ENCODE results near the gene LENG9.
"Not testable (repeated sequence)": the region's sequence is repeated elsewhere in the genome, so short reads cannot be mapped to it uniquely, and the experiment has no call there.

The LENG9 gene

DNA sequence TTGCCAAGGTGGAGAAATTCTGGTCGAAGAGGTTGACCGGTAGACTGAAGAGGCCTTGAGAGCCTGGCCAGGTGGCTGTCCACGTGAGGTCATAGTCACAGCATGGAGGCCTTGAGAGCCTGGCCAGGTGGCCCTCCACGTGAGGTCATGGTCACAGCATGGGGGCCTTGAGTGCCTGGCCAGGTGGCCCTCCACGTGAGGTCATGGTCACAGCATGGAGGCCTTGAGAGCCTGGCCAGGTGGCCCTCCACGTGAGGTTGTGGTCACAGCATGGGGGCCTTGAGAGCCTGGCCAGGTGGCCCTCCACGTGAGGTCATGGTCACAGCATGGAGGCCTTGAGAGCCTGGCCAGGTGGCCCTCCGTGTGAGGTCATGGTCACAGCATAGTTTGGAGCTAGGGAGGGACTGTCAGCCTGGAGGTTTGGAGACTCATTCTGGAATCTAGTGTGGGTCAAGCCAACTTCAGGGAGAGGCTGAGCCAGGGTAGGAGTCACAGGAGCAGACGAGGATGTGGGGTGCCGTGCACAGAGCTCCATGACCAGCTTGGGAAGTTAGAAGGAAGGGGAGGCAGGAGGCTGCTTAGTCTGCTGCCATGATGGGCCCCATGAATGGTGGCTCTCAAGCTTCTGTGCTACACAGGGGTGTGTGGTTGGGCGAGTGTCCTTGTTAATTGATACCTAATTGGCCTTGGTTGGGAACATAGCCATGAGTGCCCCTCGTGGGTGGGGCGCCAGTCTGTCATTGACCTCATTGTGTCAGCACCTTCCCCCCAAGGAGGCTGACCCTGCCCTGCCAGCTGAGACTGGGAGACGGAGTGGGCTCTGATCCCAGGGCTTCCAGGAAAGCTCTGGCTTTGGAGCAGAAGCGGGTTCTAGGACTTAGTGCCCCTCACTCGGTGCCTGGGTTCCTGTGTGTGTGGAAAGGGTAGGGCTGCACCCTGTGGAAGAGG lies 4.0 kb downstream of the LENG9 start:
- no peak for DNase-seq (ENCODE audit: low read depth in 2 of 2)

DNA sequence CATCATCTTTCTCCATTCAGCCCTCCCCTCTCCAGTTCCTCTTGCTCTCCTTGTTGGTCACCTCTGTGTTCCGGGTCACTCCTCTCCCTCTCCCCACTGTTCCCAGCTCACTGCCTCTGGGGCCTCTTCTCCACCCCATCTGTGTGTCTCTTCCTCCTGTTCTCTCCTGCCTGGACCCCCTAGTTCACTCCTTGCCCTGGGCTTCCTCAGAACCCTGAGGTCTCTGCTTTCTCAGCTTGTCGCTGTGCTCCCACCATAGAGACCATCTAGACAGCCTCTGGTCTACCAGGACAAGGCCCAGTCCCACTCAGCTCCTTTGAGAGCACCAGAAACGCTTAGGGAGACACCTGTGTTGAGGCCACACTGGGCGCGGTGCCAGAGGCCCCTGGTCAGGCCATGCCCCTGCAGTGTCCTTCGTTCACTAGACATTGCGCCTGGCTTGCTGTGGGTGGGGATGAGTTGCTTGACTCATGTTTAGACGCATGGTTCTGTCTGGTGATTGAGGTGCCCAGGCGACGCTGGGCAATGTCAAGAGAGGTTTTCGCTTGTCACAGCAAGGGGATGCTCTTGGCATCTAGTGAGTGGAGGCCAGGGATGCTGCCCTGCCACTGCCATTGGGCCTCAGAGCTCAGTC lies 4.8 kb downstream of the LENG9 start:
- no peak for DNase-seq (ENCODE audit: low read depth in 2 of 2)

DNA sequence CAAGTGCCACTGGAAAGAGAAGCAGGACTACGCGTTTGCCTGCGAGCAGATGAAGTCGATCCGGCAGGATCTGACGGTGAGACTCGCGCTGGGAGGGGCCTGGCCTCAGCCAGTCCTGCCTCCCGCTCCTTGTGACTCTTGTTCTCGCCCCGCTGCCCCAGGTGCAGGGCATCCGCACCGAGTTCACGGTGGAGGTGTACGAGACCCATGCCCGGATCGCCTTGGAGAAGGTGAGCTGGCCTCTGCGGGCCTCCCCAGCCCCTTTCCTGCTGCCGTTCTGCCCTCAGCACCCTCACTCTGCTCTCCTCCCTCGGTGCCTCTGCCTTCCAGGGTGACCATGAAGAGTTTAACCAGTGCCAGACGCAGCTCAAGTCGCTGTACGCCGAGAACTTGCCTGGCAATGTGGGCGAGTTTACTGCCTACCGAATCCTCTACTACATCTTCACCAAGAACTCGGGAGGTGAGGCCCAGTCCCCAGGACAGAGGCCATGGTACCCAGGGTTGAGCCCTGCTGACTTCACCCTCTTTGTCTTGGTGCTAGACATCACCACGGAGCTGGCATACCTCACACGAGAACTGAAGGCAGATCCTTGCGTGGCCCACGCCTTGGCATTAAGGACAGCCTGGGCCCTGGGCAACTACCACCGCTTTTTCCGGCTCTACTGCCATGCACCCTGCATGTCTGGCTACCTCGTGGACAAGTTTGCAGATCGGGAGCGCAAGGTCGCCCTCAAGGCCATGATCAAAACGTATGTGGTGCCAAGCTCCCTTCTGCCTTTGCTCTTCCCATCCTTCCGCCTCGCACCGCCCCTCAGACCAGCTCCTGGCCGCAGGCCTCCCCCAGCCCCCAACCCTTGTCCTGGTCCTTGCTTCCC lies 5.6 kb downstream of the LENG9 start:
- no peak for DNase-seq (ENCODE audit: low read depth in 2 of 2)

DNA sequence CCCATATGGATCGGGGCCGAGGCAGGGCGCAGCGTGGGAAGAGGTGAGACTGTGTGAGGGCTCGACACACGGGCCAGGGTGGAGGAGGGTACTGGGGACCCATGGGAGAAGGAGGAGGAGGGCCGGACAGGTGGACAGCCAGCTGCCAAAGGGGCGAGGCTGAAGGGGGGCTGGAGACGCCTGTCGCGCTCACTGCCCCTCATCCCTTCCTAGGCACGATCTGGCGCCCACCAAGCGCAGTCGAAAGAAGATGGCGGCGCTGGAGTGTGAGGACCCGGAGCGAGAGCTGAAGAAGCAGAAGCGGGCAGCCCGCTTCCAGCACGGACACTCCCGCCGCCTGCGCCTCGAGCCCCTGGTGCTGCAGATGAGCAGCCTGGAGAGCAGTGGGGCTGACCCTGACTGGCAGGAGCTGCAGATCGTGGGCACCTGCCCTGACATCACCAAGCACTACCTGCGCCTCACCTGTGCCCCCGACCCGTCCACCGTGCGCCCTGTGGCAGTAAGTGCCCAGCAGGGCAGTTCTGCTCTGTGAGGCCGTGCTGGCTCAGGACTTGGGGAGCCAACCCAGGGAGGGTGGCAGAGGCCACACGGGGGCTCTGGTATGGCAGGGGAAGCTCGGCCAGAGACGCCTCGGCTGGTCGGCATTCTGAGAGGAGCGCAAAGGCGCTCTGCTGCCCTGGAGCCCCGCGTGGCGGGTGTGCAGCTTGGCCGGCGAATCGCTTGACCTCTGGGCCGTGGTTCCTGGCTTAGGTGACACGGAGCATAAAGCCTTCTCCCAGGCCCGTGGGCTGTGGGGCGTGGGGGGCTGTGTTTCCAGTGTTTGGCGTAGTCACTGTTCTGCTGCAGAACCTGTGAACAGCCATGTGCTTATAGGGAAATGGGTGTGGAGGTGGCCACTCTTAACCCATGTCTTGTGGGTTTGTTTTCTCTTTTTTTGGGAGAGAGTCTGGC lies 6.9 kb downstream of the LENG9 start:
- DNase-seq (ENCODE audit: low read depth in 2 of 2) = no peak

DNA sequence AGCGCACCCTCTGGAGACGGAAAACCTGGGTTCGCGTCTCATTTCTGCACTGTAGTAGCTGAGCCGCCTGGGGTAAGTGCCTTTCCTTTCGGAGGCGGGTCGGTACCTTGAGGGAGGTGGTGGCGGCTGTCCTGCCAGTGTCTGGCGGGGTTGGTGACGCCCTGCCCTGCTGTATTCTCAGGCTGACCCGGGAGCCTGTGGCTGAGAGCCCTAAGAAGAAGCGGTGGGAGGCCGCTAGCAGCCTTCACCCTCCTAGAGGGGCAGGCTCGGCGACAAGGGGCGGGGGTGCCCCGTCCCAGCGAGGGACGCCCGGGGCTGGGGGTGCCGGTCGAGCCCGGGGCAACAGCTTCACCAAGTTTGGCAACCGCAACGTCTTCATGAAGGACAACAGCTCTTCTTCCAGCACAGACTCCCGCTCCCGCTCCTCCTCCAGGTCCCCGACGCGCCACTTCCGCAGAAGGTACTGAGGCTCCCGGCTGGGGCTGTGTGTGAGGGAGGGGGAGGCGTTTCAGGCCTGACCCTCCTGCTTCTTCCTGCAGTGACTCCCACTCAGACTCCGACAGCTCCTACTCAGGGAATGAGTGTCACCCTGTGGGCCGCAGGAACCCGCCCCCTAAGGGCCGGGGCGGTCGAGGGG lies 7.7 kb downstream of the LENG9 start:
- no peak for DNase-seq (ENCODE audit: low read depth in 2 of 2)

DNA sequence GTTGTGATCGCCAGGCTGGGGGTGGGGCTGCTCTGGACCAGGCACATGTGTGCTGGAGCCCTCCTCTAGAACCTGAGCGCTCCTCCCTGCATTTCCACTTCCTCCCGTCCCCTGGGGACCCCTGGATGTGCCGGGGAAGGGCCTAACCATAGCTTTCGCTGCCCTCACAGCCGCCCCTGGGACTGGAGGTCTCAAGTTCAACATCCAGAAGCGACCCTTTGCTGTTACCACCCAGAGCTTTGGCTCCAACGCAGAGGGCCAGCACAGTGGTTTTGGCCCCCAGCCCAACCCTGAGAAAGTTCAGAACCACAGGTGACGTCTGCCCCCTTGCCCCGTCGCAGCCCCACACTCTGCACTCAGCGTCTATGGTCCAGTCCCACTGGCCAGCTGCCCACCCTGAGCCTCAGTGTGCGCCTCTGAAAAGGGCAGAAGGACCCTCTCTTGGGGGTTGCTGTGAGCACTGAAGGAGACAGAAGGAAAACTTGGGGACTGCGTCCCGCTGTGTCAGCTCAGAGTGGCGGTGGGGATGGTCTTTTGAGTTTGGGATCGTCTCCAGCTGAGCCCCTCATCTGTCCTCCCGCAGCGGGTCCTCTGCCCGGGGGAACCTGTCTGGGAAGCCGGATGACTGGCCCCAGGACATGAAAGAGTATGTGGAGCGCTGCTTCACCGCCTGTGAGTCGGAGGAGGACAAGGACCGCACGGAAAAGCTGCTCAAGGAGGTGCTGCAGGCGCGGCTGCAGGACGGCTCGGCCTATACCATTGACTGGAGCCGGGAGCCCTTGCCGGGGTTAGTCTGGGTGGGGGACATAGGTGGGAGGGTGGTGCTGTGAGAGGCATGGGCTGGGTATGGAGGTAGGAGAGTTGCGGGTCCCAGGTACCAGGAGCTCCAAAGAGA lies 8.6 kb downstream of the LENG9 start:
- no peak for DNase-seq (ENCODE audit: low read depth in 2 of 2)

DNA sequence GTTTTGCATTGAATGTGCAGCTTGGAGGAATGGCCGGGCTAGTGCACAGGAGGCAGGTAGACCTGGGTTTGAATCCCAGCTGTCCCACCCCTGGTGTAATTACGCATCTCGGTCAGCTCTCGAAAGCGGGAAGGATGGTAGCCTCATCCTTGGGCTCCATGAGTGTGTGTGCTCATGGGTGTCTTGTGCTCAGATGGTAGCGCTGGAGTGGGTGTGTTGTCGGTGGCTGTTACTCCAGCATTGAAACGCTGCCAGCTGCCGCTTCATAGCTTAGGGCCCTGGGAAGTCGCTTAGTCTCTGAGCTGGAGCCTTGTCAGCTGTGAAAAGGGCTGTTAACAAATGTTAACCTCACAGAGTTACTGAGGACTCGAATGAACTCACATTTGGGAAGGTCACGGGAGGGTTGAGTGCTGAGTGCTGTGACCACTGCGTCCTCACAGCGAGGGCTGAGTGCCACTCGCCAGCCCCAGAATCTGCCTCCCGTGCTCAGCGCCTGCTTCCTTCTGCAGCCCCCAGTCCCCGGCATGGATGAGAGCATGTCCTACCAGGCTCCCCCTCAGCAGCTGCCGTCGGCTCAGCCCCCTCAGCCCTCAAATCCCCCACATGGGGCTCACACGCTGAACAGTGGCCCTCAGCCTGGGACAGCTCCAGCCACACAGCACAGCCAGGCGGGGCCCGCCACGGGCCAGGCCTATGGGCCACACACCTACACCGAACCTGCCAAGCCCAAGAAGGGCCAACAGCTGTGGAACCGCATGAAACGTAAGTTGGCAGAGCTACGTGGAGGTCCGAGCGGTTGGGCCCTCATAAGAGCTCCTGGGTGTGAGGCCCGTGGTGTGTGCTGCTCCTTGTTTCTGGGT lies 9.4 kb downstream of the LENG9 start:
- DNase-seq (ENCODE audit: low read depth in 2 of 2) = no peak

DNA sequence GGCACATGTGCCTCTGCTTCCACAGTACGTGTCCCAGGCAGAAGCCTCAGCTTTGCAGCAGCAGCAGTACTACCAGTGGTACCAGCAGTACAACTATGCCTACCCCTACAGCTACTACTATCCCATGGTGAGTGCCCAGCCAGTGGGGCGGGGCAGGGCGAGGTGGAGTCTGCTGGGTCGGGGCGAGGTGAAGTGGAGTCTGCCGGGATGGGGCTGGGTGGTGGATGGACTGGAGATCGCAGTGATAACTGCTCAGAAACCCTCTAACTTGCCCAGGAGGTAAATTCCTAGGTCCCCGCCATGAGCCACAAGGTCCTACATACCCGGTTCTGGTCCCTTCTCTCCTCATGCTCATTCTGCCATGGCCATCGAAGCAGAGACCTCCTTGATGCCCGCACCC lies 11.0 kb downstream of the LENG9 start:
- DNase-seq (ENCODE audit: low read depth in 2 of 2) = no peak

DNA sequence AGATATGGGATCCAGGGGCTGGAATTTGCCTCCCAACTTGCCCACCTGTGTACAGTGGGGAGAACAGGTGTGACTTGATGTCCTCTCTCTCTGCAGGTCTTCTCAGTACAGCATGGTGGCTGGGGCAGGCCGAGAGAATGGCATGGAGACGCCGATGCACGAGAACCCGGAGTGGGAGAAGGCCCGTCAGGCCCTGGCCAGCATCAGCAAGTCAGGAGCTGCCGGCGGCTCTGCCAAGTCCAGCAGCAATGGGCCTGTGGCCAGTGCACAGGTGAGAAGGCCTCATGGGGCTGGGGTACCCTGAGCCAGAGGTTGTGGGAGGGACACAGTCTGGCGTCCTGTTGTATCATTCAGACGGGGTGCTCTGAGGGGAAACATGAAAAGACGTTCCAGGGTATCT lies 11.6 kb downstream of the LENG9 start:
- DNase-seq (ENCODE audit: low read depth in 2 of 2) = no peak

DNA sequence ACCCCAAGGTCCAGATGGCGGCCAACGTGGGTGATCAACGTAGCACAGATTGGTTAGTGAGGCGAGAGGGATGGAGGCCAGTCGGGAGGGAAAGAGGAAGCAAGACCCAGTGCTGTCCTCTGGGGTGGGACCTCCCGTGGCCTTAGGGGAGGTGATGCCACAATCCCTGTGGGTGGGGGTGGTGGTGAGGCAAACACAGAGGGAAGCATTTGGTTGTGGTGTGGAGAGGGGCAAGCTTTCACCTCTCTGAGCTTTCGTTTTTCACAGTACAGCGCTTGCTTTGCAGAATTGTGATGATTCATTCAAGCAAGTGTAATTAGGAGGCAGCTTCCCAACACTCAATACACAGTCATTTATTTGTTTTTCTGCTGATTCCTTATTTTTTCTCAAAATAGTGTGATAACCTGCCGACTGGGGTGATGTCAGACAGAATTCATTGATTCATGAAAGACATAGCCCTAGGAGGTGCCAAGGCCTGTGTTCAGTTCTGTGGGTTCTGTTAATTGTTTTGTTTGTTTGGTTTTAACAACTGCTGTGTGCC lies 12.2 kb downstream of the LENG9 start:
- no peak for DNase-seq (ENCODE audit: low read depth in 2 of 2)

DNA sequence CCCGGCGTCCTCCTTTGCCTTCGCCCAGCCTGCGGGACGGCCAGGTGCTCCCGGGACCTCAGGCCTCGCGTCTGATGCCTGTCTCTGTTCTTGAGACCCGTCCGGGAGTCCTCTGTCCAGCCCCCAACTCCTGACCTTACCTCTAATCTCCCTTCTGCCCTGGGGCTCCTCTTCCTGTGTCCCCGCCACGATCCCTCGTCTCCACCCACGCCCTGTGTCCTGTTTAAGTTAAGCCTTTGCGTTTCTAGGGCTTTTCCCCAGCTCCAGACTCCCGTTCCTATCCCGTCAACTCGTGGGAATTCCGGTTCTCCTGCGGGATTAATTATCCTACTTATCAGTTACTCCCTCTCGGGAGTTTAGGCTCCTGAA lies 13.9 kb downstream of the LENG9 start:
- no peak for DNase-seq (ENCODE audit: low read depth in 2 of 2)

DNA sequence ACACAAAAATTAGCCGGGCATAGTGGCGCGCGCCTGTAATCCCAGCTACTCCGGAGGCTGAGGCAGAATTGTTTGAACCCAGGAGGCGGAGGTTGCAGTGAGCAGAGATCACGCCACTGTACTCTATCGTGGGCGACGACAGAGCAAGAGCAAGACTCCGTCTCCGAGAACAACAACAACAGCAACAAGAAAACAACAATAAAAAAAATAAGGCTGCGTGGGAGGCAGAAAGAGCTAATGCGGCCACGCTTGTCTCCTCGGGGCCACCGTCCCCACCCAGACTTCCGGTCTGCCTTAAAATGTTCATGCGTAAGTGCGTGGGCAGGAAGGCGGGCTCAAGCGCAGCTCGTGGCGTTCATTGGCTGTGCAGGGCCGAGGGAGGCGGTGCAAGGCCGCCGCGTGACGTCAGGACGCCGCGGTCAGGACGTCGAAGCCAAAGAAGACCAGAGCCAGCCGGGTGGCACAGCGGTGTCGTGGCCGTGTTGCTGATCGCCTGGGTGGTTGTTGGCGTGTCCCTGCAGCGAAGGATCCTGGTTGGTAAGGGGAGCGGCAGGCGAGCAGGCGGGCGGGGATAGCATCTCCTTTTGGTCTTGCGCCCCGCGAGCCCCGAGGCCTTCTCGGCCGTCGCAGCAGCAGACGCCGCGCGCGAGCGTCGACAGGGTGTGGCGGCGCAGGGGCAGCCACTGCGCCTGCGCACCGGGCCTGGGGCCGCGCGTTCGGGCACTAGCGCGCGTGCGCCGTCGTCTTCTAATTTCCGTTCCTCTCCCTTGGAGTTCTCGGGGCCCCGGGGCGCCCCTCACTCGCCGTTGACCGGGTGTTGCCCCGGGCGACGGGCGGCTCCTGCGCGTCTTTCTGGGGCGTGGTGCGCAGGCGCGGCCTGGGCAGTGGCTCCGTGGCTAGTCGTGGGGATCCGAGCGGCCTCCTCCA lies 14.5 kb downstream of the LENG9 start, which contains the start of gene LENG8:
LENG8 (plus strand) TSS at position 426 of the 927 bp plus-strand sequence. CDS start 2,146 bp downstream, outside the sequence.
- DNase-seq (ENCODE audit: low read depth in 2 of 2) = peak; percentile 93

DNA sequence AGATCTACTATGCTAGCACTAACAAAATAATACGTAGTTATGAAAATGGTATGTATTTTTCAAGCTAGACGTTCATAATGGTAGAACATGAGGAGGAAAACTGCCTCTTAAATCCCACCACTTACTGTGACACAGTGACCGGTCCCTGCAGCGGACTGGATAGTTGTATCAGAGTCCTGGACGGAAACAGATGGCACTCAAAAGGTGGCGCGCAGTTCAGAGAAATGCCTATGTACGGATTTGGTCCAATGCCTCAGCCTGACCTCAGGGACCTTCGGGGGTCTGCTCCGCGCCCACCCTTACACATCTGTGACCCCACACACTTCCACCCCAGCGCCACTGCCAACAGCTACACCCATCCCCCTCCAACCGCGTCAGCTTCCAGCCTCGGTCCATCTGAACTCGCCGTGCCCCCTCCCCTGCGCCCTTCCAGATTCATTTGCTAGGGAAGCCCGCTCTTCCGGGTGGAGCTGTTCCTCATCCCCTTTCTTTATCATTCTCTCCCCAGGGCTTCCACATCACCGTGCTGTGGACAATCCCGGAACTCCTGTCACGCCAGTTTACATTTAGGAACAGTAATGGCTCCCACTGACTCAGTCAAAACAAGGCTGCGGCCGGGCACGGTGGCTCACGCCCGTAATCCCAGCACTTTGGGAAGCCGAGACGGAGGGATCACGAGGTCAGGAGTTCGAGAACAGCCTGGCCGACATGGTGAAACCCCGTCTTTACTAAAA lies 15.4 kb downstream of the LENG9 start:
- DNase-seq (ENCODE audit: low read depth in 2 of 2) = no peak

DNA sequence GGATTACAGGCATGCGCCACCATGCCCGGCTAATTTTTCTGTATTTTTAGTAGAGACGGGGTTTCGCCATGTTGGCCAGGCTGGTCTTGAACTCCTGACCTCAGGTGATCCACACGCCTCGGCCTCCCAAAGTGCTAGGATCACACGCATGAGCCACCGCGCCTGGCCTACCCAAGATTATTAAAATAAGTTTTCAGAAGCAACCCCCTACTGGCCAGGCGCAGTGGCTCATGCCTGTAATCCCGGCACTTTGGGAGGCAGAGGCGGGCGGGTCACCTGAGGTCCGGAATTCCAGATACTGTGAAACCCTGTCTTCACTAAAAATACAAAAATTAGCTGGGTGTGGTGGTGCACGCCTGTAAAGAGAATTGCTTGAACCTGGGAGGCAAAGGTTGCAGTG lies 17.2 kb downstream of the LENG9 start:
- not testable (repeated sequence) for DNase-seq (ENCODE audit: low read depth in 2 of 2)

DNA sequence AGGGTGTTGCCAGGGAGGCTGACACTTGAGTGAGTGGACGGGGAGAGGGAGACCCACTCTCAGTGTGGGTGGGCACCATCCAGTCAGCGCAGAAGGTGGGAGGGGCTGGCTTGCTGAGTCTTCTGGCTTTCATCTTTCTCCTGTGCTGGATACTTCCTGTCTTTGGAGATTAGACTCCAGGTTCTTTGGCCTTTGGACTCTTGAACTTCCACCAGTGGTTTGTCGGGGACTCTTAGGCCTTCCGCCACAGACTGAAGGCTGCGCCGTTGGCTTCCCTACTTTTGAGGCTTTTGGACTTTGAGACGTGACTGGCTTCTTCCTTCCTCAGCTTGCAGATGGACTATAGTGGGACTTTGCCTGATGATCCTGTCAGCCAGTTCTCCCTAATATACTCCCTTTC lies 18.8 kb downstream of the LENG9 start:
- DNase-seq (ENCODE audit: low read depth in 2 of 2) = no peak

DNA sequence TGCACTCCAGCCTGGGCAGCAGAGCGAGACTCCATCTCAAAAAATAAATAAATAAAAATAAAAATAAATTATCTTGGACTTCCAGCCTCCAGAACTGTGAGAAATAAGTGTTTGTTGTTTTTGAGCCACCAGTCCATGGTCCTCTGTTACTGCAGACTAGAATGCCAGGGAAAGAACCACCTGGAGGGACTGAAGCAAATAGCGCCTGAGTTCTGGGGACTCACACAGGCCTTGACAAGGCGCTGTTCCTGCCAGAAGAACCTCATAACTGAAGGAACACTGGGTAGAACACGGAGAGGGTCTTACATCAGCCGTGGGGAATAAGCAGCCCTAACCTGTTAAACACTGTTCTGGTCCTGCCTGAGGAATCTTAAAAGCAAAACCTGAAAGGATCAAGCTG lies 22.9 kb downstream of the LENG9 start:
- DNase-seq (ENCODE audit: low read depth in 2 of 2) = no peak

Data from fibroblast of skin of left biceps (primary cell).